Activated naive CD4-positive, alpha-beta T cell (primary cell): ENCODE data around the gene SCAMP5.

Experiments
- DNase-seq, 4 experiments: peaks; one replicate each; lab custom pipeline; 2025; lab: John Stamatoyannopoulos, UW

Gene SCAMP5

DNA sequence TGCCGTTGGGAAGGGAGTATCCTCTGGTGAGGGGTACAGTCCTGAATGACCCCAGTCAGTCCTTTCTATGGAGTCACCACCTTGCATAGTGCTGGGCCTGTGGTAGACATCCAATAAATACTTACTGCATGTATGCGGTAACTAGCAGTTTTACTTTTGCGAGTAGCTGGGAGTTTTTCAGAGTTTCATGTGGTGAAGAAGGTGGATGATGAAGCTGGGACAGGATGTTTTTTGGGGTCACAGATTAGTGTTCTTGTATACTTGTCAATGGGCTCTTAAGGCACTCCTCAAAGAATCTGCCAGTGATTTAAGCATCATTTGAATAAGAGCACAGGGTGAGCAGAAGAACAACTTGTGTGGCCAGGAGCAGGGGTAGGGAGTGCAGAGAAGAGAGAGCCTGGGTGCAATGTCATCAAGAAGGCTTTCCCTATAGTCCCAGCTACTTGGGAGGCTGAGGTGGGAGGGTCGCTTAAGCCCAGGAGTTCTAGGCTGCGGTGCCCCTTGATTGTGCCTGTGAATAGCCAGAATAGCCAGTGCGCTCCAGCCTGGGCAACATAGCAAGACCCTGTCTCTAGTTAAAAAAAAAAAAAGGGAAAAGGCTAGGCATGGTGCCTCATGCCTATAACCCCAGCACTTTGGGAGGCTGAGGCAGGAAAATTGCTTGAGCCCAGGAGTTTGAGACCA is 50.1 kb downstream of the SCAMP5 start:
- DNase-seq = no peak

- DNase-seq = no peak
These were observed 53.0 kb downstream of the SCAMP5 start for GRCh38 chr15:75048394-75048793.

DNA sequence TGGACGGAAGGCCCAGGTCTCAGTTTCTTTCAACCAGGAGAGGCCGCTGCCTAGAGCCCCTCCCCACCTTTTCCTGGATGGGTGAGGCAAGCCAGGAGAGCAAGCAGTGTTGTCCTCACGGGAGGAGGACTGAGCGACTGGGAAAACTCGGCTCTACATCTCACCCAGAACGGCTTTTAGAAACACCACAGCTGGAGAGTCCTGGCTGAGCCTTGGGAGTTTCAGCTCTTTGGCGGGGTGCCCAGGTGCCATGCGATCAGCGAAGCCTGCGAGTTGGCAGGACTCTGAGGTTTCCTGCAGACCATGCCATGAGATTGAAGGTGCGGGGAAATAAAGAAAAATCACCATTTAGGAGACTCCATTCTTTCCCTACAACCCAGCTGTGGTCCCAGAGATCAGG is 54.0 kb downstream of the SCAMP5 start:
- DNase-seq = no peak

GRCh38 chr15:75050283-75050682 is 54.9 kb downstream of the SCAMP5 start:
- no peak for DNase-seq

- no peak for DNase-seq
These were observed 55.8 kb downstream of the SCAMP5 start for GRCh38 chr15:75051191-75051608.

- DNase-seq = no peak
These were observed 56.3 kb downstream of the SCAMP5 start for GRCh38 chr15:75051711-75052110.

GRCh38 chr15:75052972-75053747 is 57.8 kb downstream of the SCAMP5 start:
- no peak for DNase-seq

DNA sequence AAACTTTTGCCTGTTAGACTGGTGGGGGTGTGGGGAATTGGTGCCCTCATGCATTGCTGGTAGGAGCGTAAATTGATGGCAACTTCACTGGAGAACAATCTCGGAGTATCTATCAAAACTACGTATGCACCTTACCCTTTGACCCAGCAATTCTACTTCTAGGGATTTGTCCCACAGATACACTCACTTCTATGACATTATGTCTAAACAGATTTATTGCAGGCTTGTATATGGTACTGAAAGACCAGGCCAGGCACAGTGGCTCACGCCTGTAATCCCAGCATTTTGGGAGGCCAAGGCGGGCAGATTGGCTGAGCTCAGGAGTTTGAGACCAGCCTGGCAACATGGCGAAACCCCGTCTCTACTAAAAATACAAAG is 58.4 kb downstream of the SCAMP5 start:
- no peak for DNase-seq

DNA sequence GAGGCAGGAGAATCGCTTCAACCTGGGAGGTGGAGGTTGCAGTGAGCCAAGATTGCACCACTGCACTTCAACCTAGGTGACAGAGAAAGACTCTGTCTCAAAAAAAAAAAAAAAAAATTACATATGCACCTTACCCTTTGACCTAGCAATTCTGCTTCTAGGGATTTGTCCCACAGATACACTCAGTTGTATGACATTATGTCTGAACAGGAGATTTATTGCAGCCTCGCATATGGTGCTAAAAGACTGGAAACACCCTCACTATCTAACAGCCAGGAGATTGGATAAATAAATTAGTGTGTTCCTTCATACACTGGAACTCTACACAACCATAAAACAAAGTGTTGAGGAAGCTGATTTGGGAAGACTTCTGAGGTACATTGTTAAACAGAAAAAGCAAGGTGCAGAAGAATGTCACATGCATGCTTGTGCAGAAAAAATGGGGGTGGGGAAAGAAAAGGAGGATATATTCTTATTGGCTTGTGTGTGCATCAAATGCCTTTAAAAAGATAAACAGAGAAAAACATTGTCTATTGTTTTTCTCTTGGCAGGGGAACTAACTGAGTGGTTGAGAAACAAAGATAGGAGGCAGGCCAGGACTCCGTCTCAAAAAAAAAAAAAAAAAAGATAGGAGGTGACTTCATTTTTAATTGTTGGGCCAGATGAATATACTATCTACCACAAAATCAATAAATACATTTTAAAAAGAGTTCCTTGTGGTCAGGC is 59.0 kb downstream of the SCAMP5 start:
- DNase-seq = no peak

GRCh38 chr15:75056036-75056435 is 60.7 kb downstream of the SCAMP5 start:
- DNase-seq = no peak

- DNase-seq = no peak
These were observed 63.0 kb downstream of the SCAMP5 start for GRCh38 chr15:75058127-75058905.

DNA sequence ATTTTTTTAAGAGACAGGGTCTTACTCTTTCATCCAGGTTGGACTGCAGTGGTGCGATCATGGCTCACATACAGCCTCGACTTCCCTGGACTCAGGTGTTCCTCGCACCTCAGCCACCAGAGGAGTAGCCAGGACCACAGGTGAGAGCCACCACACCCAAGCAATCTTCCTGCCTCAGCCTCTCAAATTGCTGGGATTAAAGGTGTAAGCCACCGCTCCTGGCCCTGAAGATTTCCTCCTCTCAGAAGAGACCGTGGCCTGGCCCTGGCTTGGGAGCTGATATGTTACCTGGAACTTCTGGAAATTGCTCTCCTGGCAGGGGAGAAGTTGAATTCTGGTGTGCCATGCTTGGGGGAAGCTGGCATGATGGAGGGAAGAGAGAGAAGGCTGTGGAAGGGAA is 64.2 kb downstream of the SCAMP5 start:
- no peak for DNase-seq

GRCh38 chr15:75061272-75061671 is 65.9 kb downstream of the SCAMP5 start:
- no peak for DNase-seq

DNA sequence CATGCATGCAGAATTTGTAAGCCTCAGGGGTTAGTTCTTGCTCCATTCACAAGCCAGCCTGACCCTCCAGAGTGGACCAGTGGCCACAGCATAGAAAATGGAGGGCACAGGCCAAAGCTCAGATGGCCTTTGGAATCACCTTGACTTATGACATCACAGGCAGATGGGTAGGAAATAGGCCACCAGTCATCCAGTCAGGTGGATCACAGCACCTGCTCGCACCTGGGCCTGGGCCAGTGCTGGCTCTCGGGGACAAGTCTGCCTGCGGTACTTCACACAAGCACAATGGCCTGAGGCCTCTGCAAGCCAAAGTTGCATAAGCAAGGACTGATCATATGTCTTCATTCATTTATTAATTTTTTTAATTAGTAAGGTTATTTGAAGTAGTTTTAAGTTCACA is 67.3 kb downstream of the SCAMP5 start:
- DNase-seq = no peak

DNA sequence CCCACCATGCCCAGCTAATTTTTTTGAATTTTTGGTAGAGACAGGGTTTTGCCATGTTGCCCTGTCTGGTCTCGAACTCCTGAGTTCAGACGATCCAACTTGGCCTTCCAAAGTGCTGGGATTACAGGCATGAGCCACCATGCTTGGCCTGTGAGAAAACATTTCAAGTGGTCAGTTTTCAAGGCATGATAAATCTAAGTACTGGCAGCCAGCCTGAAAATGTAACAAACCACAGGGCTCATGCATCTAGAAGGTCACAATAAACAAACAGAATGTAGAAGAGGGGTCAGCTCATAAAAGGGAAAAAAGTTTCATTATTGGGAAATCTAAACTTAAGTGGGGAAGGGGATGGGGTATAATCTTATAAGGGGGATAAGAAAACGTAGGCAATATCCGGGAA is 68.0 kb downstream of the SCAMP5 start:
- DNase-seq = no peak

GRCh38 chr15:75063889-75064288 is 68.5 kb downstream of the SCAMP5 start:
- DNase-seq = no peak

DNA sequence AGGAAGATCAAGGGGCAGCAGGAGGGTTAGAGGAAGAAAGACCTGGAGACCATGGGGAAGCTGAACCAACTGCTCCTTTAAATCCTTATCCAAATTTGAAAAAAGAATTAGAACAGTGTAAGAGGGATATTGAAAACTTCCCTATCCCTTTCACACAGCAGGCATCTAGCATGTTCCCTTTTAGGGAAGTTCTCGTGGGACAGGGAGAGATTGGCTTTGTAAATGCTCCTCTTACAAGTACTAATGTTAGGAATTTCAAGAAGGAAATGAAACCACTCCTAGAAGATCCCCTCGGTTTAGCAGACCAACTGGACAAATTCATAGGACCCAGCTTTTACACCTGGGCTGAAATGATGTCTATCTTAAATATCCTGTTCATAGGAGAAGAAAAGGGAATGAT is 69.5 kb downstream of the SCAMP5 start:
- no peak for DNase-seq

DNA sequence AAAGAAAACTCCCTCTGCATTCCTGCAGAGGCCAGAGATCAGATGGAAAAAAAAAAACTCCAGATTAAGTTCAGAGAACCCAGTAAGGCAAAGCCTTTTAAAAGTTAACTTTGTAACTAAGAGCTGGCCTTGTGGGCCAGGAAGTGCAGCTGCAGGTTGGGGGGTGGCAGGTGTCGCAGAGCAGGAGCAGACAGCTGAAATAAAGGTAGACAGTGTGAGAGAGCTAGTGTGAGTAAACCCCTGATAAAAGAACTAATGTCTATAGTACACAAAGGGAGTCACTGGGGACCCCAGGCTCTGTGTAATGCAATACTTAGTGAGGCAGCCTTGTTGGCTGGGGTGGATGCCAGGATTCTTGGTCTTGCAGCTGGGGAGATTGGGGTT is 70.1 kb downstream of the SCAMP5 start:
- no peak for DNase-seq

DNA sequence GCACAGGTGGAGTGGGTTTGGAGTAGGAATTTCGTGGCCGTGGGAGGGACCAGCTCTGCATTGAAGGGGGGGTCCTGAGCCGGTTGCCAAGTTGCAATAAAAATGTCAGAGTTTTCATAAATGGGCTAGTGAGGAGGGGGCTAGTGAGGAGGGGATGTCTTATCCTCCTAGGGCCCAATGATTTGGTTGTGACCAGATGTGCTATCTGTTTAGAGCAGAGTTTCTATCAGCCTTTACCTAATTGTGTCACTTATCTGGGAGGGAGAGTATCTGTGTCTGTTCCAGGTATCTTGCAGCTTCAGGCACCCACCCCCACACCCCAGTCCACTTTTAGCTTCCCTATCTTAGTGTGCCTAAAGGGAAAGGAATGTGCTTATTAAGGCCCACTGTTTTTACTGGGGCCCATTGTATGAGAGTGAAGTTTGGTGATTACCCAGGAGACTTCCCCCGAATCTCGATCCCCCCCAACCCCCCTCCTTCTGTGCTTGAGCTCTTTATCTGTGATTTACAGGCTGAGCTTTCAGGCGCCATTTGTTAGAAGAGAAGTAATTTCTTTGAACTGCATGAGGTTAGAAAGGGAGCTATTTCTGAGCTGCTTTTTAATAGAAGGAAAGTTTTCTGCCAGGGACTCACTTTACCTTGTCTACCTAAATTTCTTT is 70.6 kb downstream of the SCAMP5 start:
- DNase-seq = no peak

DNA sequence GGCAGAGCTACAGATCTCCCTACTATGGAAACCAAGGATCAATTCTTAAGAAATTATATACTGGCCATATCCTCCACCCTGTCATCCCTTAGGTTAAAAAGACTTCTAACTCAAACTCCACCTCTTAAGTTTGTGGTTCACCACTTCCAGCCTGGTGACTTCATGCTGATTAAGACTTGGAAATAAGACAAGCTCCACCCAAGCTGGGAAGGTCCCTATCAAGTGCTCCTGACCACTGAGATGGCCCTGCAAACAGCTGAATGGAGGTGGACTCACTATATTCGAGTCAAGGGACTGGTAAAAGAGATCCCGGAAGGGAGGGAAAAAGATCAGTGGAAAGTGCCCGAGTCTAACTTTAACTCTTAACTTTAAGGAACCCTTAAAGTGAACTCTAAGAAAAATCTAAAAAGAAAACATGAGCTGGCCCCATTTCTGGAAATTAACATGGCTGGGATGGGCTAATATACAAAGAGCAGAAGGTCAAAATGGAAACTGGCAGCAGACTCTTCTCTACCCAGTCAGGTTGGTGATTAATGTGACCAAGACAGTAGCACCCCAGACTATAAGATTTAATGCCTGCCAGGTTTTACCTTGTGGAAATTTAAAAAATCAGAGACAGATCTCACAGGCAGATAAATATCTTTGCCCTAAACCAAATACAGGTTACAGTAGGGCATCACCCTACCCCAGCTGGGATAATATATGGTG is 71.9 kb downstream of the SCAMP5 start:
- no peak for DNase-seq

- no peak for DNase-seq
These were observed 73.4 kb downstream of the SCAMP5 start for GRCh38 chr15:75068748-75069147.
